ENCODE data around the gene PLLP. TPM values are rescaled to one million over a fixed set of nuclear protein-coding genes. Genes with fewer than 3 reads are reported as not detected.
A peak's percentile ranks its signal among the peaks of the same experiment; 100 is the strongest.

Gene PLLP
- total and polyA plus RNA-seq, 9 of the 15 experiments (the other 6 are each of a cell fraction or from before 2014, with no cell fraction given) = 0.09 to 0.96 (median 0.27) TPM

DNA sequence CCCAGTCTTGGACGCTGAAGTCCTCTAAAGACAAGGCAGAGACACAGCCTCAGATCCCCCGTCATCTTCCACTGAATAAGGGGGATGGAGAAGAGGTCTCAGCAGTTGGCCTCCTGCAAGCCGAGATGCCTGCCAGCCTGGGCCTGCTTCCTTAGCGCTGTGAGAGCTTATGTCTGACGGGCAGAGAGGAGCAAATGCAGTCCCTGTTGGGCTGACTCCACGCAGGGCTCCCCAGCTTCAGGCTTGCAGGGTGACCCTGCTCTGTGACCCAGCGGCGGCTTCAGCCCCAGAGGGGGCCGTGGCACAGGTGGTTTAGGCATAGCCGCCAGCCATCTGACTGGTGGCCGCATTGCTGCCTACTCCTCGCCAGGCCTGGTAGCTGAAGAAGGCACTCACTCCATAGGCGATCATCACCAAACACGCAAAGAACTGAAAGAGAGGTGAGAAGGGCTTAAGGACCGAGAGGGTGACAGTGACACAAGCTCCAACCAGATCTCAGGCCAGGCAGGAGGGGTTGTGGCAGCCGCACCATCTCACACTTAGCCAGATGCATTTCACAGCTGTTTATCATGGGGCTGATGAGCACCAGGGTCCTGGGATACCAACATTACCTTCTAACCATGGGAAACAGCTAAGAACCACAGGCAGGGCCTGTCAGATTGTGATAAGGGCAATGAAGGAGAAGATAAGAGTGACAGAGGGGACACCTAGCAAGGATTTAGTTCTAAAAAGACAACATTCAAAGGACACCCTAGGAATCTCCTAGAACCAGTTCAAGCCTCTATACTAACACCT is 27.7 kb downstream of the PLLP start (continued):
- TF ChIP-seq, protein P1, sequence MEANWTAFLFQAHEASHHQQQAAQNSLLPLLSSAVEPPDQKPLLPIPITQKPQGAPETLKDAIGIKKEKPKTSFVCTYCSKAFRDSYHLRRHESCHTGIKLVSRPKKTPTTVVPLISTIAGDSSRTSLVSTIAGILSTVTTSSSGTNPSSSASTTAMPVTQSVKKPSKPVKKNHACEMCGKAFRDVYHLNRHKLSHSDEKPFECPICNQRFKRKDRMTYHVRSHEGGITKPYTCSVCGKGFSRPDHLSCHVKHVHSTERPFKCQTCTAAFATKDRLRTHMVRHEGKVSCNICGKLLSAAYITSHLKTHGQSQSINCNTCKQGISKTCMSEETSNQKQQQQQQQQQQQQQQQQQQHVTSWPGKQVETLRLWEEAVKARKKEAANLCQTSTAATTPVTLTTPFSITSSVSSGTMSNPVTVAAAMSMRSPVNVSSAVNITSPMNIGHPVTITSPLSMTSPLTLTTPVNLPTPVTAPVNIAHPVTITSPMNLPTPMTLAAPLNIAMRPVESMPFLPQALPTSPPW (CRISPR knock-in tag; IDR thresholded peaks at IDR 0.05) = peak; percentile 30; the same call in 1 of the 2 replicates
- TF ChIP-seq, protein P2, sequence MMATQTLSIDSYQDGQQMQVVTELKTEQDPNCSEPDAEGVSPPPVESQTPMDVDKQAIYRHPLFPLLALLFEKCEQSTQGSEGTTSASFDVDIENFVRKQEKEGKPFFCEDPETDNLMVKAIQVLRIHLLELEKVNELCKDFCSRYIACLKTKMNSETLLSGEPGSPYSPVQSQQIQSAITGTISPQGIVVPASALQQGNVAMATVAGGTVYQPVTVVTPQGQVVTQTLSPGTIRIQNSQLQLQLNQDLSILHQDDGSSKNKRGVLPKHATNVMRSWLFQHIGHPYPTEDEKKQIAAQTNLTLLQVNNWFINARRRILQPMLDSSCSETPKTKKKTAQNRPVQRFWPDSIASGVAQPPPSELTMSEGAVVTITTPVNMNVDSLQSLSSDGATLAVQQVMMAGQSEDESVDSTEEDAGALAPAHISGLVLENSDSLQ (IDR thresholded peaks at IDR 0.05) = peak; percentile 61
- TF ChIP-seq CREM (IDR thresholded peaks at IDR 0.05; ENCODE audit: low read depth) (no peak), POU5F1 (IDR thresholded peaks at IDR 0.05; ENCODE audit: borderline replicate concordance, low read depth, low read length, partially characterized antibody) (no peak), CBFA2T2 (conservative IDR thresholded peaks at IDR 0.05) (peak; percentile 85), FOXM1 (IDR thresholded peaks at IDR 0.05; ENCODE audit: low read depth) (0 out of 2 replicates have a peak, but pooled peaks have one; percentile 37), FOXM1 (CRISPR knock-in tag; IDR thresholded peaks at IDR 0.05; ENCODE audit: low read depth) (no peak), NFIC (IDR thresholded peaks at IDR 0.05) (peak; percentile 46; the same call in 1 of the 2 replicates), ZNF197 (CRISPR knock-in tag; IDR thresholded peaks at IDR 0.05; ENCODE audit: low read depth) (no peak), MEIS2 (IDR thresholded peaks at IDR 0.05; ENCODE audit: partially characterized antibody) (peak; percentile 19), ZNF165 (CRISPR knock-in tag; IDR thresholded peaks at IDR 0.05; ENCODE audit: borderline replicate concordance) (no peak), KLF16 (IDR thresholded peaks at IDR 0.05) (peak; percentile 53; the same call in 1 of the 2 replicates), ARID1B (IDR thresholded peaks at IDR 0.05) (peak; percentile 76), RCOR1 (IDR thresholded peaks at IDR 0.05; ENCODE audit: borderline replicate concordance in 1 of 2, low read depth in 2 of 2, low read length in 2 of 2) (peak in 1 of 2 experiments; percentile 53; a peak in 1 of 4 replicates), LARP7 (IDR thresholded peaks at IDR 0.05) (no peak), TOE1 (IDR thresholded peaks at IDR 0.05; ENCODE audit: borderline replicate concordance) (no peak), TOE1 (CRISPR knock-in tag; IDR thresholded peaks at IDR 0.05; ENCODE audit: borderline replicate concordance, low read depth) (no peak), ZNF644 (tag; IDR thresholded peaks at IDR 0.05; ENCODE audit: low read depth) (no peak), ZNF175 (CRISPR knock-in tag; IDR thresholded peaks at IDR 0.05; ENCODE audit: low read depth) (no peak), FOXK2 (conservative IDR thresholded peaks at IDR 0.05 in 1 of 2, IDR thresholded peaks at IDR 0.05 in 1 of 2; ENCODE audit: low read depth in 2 of 2) (no peak), TCF3 (CRISPR knock-in tag; IDR thresholded peaks at IDR 0.05) (peak; percentile 78), CHD4 (IDR thresholded peaks at IDR 0.05; ENCODE audit: insufficient read depth, insufficient replicate concordance, low read depth, low read length, poor library complexity, severe bottlenecking) (no peak)

All from K562 (cell line).